HG03378 (cell line): Measurements from ENCODE around the gene CLEC7A.

Source experiments
- ATAC-seq: cut with Tn5 transposase; IDR thresholded peaks from one replicate; pipeline ENCODE4 v1.9.1; 2021; ENCODE audit warnings: mild to moderate bottlenecking, moderate library complexity; ENCODE audit not compliant: unreplicated experiment

Gene CLEC7A

DNA sequence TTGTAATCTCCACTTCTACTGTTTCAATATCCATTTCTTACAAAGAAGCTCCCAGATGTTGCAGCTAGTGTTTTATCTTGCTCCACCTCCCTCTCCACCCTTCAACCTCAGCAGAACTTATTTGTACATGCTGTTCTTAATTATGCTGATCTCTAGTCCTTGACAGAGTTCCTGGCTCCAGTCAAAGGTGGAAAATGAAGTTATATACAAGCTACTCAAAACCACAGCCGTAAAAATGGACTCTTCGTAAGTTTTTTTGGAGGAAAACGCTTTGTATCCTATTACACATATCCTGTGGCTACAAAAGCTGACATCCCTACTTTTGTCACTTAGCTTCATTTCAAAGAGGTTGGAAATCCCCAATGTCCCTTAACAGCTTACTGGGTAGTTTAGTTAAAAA lies 32.5 kb downstream of the CLEC7A start:
- ATAC-seq, result no peak

DNA sequence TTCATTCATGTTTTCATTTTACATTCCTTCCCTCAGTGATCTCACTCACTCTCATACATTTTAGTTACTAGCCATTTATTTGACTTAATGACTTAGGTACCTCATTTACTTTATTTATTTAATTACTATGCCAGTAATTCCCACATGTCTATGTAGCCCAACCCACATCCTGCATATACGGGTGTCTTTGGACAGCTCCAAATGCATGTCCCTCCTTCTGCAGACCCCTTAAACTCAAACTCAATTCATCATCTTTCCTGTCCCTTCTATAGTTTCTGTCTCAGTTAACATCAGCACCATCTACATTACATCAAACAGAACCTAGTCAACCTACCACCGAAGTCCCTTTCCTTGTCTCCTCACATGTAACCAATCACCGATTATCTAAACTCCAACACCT lies 34.0 kb downstream of the CLEC7A start:
- ATAC-seq, result no peak

DNA sequence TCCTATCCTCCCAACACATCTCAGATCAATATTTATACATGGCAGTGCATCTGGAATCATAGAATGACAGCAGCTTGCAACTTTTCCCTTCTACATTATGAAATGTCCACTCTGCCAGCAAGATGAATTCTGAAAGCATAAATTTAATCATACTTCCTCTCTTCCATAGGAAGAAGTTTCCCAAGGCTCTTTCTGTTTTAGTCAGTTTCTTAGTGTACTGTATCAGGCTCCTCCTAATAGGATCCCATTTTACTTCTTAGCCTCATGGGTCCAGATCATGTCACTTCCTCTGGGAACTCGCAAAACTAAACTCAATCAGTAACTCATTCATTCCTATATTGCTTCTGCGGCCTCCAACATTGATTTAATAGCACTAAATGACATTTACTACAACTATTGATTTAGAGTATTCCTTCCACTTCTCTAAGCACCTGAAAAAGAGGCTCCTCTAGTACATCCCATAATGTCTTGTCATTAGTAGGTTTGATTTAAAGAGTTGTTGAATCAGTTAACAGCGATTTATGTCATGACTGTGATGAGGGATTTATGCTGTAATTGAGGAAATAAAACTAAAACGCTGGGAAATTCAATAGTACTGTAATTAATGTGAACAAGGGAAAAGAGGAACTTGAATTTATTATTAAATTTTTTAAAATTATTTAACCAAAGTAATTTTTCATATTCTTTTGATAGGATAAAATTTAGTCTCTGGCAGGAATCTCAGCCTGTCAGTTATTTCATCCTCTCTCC lies 35.2 kb downstream of the CLEC7A start:
- ATAC-seq, result no peak

DNA sequence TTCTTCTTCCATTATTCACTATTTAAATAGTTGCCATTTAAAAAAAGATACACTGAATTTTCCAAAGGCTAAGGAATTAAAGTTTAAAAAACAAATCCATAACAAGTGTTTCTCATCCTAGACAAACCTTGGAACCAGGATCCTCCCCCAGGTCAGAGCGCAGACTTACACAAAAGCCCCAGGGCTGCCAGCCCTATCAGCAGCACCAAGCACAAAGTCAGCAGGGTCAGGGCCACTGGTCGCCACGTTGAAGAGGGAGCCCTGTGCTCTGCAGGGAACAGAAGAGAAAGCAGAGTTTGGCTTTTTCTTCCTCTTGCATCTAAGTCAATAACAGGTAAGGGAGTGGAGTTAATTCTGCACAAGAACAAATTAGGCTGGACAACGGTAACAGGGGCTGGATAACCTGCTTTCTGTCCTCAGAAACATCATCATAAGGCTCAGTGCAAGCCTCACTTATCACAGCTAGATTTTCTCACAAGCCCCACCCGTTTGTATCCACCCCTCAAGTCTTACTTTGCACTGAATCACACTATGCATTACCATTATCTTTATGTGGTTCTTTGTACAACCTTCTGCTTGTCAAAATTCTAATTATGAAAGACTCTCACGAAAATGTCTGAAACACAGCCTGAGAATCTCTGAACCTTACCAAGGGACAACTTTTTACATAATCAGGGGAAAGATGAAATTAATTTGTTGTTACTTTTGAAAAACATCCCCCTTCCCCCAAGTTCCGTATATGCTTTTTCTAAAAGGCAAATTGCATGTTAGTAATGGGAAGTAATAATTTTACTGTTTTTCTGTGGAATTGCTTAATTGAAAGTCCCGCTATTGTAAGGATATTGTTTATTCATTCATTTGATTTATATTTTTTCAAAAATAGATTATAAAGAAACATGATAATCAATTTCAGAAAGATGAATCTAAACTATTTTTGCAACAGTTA lies 40.8 kb downstream of the CLEC7A start:
- ATAC-seq, result no peak

DNA sequence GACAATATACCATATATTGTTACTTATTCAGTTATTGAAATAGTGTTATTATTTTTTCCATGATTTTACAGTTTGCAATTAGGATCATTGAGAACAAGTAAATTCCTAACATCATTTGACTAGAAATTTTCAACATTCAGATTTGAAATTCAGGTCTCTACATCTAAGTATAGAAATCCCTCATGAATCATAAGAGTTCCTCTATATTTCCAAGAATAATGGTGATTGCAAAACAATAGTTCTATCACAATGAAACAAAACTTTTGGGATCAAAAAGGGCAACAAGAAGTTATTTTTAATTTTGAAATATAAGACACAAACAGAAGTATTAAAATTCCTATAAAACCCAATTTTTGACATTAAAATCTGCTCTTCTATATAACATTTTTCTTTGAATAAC lies 42.0 kb downstream of the CLEC7A start:
- ATAC-seq, result no peak

DNA sequence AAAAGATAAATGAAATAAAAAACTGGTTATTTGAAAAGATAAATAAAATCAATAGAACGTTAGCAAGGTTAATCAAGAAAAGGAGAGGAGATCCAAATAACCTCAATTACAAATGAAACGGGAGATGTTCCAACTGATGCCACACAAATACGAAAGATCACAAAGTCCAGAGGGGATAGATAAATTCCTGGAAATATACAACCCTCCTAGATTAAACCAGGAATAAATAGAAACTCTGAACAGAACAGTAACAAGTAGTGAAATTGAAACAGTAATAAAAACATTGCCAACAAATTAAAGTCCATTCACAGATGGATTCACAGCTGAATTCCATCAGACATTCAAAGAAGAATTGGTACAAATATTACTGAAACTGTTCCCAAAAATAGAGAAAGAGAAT lies 43.6 kb downstream of the CLEC7A start:
- no peak for ATAC-seq

DNA sequence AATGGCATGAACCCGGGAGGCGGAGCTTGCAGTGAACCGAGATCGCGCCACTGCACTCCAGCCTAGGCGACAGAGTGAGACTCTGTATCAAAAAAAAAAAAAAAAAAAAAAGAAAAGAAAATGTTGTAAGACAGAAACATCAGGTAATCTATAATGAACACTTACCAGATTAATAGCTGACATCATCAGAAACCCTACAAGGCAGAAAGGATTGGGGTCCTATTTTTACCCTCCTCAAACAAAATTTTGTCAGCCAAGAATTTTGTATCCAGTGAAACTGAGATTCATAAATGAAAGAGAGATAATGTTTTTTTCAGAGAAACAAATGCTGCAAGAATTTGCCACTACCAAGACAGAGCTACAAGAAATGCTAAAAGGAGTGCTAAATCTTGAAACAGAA lies 45.3 kb downstream of the CLEC7A start:
- ATAC-seq, result no peak

DNA sequence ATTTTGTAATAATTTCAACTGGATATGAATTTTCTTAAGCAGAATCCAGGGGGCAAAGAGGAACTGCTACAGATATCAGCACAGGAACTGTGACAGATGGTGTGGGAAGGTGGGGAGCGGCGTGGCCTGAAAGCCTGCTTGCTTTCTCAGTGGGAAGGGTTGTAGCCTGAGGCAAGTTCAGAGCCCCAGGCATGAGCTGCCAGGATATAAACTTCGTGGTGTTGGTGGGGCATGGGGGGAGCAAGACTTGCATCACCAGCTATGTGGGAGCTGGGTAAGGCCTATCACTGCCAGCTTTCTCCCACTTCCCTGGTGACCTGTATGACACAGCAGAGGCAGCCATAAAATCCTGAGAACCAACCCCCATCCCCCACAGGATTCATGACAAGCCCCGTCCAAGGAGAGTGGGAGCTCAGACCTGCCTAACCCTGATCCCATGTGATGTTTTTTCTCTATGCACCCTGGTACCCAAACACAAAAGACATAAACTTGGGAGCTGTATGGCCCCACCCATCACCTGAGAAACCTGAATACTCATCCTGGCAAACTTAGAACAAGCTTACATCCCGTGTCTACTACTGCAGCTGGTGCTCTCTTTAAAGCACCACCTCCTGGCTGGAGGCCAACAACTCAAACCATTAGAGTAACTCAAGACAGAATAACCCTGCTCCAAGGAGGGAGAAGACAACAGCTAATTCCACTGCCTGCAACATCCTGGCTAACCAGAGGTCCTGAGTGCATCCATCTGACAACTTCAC lies 47.7 kb downstream of the CLEC7A start:
- no peak for ATAC-seq

DNA sequence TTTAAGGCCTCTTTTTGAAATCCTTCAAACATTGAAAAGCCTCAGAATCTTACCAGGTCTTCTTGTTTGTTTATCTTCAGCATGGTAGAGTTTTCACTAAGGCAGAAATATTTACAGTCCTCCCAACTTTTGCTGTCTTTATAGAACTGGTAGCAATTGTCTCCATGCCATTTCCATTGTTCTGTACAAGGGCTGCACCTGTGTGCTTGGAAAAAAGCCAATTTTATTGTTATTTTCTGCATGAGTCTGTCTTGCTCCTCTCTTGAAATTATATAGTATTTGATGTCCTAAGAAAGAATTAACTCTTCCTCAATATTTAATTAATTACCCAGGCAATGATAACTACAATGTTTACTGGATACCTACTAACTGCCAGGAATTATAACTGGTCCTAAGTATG lies 54.5 kb downstream of the CLEC7A start:
- no peak for ATAC-seq

DNA sequence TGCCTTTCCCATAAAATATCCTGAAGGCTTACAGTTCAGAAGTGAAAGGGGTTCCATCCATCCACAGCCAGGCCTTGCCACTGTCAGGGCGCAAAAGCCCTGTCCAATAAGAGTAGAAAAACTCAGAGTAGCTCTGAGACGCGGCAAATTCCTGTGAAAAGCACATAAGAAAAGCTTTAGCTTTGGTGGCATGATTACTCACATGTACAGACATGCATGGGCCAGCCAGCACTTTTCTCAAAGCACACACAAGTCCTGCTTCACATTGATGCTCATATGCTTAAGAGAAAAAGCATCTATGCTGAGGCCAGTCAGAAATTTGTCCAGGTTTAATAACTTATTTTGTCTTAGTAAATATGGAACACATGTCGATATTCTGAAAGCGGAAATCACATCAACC lies 56.7 kb downstream of the CLEC7A start:
- ATAC-seq, result no peak

DNA sequence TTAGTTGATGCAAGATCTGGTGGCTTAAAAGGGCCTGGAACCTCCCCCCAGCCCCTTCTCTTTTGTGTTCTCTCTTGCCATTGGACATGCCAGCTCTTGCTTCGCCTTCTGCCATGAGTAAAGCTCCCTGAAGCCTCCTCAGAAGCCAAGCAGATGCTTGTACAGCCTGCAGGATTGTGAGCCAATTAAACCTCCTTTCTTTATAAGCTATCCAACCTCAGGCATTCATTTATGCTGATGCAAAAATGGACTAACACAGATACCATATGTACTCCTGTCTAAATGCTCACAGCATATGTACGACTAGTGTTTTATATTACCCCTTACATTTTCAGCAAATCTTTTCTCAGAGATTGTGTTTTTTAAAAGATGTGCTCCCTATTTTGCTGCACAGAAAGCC lies 57.9 kb downstream of the CLEC7A start:
- ATAC-seq, result no peak

DNA sequence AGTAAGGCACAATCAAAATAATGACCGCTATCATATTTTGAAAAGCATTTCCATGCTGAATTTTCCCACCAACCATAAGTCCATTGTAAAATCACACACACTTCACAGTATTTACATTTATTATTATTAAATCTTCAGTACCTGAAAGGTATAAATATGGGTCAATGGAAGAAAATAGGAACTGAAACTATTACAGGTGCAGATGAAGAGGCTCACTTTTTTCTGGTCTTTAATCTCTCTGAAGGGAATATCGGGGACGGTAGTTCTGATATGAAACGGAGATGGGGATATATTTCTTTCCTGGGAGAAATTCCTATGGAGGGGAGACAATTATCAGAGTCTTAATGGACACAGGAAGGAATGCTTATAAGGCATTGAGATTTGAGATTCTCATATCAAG lies 59.6 kb downstream of the CLEC7A start:
- no peak for ATAC-seq

DNA sequence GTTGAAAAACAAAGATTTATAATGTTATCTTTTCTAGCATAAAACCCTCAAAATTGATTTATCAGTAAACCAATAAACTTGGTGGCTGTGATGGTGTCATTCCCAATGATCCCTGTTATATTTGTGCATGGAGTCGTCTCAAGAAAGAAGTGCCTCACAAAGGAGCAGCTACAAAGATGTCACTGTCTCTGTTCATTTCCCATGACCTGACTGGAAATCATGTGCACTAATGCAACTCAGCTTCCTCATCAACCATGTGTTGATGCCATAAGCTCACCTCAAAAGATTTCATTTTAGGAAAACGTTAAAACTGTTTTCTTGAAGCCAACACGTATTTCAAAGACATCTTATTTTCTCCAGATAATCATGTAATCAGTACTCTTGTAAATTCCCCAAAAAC lies 60.0 kb downstream of the CLEC7A start:
- ATAC-seq, result no peak

DNA sequence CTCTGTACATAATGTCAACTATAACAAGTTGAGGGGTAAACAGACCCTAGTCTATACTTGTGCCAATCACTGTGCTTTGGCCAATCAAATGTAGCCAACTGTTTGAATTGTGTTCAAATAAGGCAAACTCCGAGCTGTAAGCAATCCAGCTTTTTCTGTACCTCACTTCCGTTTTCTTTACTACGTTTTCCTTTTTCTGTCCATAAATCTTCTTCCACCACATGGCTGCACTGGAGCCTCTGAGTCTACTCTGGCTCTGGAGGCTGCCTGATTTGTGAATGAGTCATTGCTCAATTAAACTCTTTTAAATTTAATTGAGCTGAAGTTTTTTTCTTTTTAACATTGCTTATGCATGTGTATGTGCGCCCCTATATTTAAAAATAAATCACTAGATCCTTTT lies 60.9 kb downstream of the CLEC7A start:
- no peak for ATAC-seq

DNA sequence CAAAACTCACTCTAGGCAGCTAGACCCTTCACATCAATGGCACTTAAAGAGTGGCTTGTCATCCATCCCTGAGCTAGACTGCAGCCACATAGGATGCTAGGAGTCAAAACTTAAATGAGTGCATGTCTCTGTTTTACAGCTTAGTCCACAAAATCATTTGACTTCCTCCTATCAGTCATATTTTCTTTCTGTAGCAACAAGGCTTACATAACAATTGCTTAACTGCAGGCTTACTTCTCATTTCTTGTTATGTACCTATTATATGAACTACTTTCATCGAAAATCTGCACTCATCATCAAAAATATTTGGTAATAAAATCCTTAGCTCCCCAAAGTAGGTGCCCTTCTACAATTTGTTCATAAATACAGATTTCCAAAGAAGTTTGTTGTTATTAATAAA lies 61.4 kb downstream of the CLEC7A start:
- no peak for ATAC-seq

DNA sequence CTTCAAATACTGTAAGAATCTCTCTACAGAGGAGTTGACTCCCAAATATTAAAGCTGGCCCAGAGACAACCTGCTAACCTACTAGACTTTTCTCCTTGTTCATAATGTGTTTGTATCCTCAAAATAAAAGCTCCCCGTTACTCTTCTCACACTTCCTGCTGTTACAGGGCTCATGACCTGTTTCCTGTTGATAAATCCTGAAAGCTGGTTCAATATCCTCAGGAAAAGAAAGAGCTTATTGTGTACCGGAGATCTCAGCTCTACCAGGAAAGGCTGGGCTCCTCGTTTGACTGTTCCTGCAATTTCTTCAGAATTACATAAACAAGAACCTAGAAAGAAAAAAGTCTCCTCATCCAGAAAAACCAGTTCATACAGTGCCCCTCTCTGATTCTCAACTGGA lies 62.1 kb downstream of the CLEC7A start:
- ATAC-seq, result no peak

DNA sequence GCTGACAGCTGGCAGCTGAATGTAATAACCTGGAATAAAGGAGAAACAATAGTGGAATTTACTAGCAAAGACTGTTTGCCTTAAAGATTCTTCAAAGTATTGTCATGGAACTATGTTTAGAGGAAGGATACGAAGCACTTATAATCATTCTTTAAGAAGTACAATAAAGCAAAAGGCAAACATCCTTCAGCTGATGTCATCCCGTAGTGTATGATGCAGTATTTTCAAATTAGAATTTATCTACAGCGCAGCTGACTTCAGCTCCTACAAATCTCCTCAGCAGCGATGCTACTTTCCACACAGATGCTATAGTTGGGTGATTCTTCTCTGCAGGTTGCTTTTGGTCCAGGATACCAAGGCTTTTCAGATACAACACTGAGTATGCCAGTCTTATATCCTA lies 62.7 kb downstream of the CLEC7A start:
- ATAC-seq, result no peak
